HG02884 (cell line): ENCODE data around the gene TMEM145.
"Not testable (repeated sequence)": the region's sequence is repeated elsewhere in the genome, so short reads cannot be mapped to it uniquely, and the experiment has no call there.

Source experiments
- ATAC-seq: cut with Tn5 transposase; IDR thresholded peaks from one replicate; pipeline ENCODE4 v1.9.1; 2021; ENCODE audit warnings: mild to moderate bottlenecking, moderate library complexity; ENCODE audit not compliant: unreplicated experiment

Gene TMEM145

DNA sequence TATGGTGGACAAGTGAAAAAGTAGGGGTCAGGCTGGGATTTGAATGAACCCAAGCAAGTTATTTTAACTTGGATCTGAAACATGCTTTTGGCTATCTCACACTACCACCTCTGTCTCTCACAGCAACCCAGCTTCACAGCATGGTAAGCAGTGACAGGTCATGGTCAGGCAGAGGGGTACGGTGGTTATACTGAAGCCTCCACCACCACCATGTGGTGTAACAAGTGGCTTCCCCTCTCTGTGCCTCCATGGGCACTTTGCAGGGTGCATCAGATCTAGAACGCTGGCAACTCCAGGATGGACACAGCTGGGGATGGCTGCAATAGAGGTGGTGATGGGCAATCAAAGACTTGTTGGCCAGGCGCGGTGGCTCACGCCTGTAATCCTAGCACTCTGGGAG, 739 bp upstream of the TMEM145 start:
- no peak for ATAC-seq

GRCh38 chr19:42313840-42314755, 989 bp downstream of the TMEM145 start:
- no peak for ATAC-seq

- ATAC-seq = no peak
These were observed 1.9 kb downstream of the TMEM145 start for GRCh38 chr19:42315024-42315423.

DNA sequence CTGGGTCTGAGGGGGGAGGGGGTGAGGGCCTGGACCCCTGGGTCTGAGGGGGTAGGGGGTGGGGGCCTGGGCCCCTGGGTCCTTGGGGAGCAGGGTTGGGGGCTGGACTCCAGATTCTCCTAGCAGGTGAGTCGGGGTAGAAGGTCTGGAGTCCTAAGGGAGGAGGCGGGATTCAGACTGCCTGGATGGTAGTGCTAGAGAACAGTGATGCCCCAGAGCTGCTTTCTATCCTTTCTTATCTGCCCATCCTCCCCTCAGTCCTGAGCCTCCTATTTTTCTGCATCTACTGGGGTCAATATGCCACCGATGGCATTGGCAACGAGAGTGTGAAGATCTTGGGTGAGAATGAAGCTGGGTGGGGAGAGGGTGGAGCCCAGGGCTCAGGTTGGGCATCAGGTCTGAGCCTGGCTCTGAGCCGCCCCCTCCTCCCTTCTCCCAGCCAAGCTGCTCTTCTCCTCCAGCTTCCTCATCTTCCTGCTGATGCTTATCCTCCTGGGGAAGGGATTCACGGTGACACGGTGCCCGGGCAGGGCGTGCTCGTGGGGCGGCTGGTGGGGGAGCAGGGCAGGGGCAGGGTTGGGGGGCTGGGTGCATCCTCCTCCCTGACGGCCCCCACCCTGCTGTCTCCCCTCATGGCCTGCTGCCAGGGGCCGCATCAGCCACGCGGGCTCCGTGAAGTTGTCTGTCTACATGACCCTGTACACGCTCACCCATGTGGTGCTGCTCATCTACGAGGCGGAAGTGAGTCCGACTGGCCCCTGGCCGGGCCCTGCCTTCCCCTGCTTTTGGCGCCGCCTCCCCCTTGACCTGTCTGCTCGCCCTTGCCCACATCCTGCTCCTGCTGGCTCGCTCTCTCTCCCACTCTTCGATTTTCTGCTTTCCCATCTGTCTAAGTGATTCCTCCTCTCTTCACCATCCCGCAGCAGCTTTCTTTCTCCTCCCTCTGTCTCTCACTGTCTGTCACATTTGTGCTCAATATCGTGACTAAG, 3.4 kb downstream of the TMEM145 start:
- ATAC-seq = no peak

- ATAC-seq = no peak
These were observed 4.4 kb downstream of the TMEM145 start for GRCh38 chr19:42317535-42317934.

DNA sequence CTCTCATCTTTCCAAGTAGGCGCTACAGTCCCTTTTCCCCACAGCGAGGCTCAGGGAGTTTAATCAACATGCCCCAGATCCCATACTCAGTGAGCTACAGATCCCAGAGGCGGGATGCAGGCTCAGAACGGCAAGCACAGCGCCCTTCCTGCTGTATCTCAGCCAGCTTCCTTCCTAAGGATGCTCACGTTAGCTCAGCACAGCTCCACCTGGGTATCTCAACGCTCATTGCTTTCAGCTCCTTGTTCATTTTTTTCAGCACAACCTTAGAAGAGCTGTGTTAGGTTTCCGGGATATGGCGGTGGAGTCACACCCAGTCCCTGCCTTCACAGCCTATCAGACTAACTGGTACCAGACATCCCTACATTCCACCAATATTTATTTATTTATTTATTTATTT, 9.2 kb downstream of the TMEM145 start:
- no peak for ATAC-seq

GRCh38 chr19:42323473-42323851, 10.4 kb downstream of the TMEM145 start:
- ATAC-seq = no peak

DNA sequence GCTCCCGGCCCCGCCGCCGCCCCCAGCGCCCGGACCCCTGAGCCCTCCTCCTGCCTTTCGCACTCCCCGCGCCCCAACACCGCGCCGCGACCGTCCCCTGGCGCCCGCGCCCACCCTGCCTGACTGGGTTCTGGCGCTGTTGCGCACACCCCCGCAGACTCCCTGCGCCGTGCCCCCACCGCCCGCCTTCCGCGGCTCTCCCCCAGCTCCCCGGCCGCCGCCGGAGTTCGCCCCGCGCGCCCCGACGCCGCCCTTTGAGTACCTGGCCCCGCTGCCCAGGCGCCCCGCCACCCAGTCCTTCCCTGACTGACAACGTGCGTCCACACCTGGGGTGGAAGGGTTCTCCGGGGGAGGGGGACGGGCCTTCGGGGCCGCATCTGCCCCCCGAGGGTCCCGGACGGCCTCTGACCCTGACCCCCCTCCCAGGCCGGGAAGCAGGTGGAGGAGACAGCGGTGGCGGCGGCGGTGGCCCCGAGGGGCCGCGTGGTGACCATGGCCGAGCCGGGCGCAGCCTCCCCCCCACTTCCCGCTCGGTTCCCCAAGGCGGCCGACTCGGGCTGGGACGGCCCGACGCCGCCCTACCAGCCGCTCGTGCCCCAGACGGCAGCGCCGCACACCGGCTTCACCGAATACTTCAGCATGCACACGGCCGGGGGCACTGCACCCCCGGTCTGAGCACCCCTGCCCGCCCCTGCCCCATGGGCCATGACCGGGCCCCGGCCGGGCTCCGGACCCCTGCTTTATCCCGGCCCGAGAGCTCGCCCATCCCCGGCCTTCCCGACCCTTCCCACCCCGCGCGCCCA, 10.9 kb downstream of the TMEM145 start:
- ATAC-seq = no peak

GRCh38 chr19:42324655-42325307, 11.7 kb downstream of the TMEM145 start:
- no peak for ATAC-seq

- ATAC-seq = peak; percentile 86
These were observed 12.3 kb downstream of the TMEM145 start, which contains the start of gene MEGF8 for GRCh38 chr19:42325308-42325895. Gene MEGF8, plus strand, starts transcription at chr19:42325635. Its CDS starts 609 bp downstream, at chr19:42326244.

DNA sequence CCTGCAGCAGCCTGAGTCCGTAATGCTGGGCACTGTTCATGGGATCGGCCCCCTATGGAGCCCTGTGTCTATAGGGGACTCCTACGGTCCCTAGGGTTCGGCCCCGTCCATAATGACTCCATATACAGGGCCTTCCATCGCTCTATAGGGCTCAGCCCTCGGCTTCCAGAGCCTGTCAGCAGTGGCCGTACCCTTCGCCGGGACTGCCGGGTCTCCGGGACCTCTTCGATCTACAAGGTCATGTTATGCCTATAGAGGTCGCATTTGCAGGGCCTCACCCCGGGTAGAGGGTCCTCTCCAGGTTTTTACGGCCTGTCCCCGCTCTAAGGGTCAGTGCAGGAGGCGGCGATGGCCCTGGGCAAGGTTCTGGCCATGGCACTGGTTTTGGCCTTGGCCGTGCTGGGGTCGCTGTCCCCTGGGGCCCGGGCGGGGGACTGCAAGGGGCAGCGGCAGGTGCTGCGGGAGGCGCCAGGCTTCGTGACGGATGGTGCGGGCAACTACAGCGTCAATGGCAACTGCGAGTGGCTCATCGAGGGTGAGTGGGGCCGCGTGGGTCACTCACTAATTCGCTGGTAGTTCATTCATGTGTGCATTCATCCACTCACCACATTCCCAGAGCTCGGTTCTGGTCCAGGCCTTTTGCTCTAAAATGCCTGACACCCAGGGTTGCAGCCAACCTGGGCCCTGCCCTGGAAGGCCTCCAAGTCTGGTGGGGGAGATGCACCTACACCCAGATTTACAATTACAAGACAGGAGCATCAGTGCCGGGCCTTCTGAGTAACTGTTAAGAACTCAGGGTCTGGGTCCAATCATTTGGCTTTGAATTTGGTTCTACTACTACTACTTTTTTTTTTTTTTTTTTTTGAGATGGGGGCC, 13.0 kb downstream of the TMEM145 start:
- no peak for ATAC-seq

DNA sequence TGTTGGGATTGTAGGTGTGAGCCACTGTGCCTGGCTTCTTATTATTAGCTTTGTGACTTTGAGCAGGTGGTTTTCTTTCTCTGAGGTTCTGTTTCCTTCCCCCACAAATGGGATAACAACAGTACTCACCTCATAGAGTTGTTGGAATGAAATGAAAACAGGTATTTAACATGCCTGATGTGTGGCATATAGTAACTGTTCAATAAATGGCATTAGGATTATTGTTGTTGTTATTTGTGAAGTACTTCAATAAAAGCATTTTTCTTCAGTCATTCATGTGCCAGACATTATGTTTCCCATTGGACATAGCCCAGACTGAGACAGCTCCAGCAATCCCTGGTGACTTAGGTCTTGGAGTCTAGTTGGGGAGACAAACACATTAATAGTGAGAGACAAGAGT, 13.9 kb downstream of the TMEM145 start:
- ATAC-seq = no peak

DNA sequence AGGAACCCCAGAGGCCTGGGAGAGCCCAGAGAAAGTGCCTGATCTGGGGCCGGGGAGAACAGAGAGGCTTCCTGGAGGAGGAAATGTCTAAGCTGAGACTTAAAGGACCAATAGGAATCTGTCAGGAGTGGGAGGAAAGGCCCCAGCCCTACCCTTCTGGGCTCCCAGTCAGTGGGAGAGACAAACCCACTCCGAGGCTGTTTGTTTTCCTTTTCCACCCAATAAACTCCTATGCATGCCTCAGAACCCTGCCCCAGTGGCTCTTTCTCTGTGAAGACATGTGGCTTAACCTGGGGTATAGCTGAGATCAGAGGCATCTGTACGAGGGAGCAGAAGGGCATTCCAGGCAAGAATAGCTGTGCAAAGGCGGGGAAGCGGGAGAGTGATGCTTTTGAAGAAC, 14.3 kb downstream of the TMEM145 start:
- ATAC-seq = no peak

DNA sequence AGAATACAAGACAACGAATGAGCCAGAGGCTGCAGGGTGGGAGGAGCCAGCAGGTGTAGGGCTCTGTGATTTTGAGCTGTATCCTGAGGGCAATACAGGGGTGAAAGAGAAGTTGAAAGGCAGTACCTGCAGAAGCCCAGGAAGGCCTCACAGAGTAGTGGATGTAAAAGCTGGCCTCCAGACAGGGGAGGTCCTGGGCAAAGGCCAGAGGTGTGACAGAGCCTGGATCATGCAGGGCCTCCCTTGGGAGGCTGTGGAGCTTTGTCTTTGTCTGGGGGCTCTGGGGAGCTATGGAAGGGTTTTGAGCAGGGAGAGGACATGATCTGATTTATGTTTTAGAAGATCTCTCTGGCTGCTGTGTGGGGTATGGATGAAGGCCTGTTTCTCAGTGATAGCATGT, 15.0 kb downstream of the TMEM145 start:
- no peak for ATAC-seq

DNA sequence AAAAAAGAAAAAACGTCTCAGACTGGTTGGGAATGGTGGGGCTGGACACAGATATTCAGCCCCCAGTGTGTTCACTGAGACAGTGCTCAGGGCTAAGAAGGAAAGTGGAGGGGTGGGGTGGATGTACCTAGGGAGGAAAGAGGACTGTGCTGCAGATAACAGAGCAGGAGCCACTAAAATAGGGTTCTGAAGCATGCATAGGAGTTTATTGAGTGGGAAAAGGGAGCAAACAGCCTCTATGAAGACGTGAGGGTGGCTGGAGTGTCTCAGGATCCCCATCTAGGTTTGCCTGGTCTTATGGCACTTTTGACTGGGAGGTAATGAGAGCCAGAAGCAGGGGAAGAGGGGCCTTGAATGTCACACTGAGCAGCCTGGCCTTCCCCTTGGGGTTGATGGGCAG, 15.7 kb downstream of the TMEM145 start:
- ATAC-seq = no peak

DNA sequence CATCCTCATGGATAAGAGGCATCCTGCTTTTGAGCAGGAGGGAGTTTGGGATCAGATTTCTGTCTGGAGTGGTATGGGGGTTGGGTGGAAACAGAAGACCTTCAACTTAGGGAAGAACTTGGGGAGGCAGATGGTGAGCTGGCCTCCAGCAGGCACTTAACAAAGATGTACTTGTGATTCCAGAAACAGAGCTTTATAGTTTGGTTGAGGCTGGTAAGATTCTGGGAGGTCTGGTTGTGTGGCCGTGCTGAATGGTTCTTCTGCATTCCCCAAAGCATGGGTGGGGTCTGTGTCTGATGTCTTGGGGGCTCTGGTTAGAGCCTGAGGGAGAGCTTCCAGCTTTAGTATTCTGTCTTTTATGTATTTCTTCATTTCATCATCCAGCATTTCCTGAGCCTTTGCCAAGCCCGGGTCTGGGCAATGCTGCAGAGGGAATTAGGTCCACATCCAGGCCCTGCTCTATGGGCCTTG, 17.2 kb downstream of the TMEM145 start:
- ATAC-seq = no peak

GRCh38 chr19:42331333-42331732, 18.2 kb downstream of the TMEM145 start:
- ATAC-seq = not testable (repeated sequence)

- ATAC-seq = no peak
These were observed 18.9 kb downstream of the TMEM145 start for GRCh38 chr19:42332059-42332458.

GRCh38 chr19:42333018-42333417, 19.9 kb downstream of the TMEM145 start:
- no peak for ATAC-seq
